ENCODE results near the gene FAM118B. TPM values are rescaled to one million over a fixed set of nuclear protein-coding genes. Genes with fewer than 3 reads are reported as not detected.
A peak's percentile ranks its signal among the peaks of the same experiment; 100 is the strongest.

Gene FAM118B
- total and polyA plus RNA-seq, 8 donors, result 6.9 to 50.7 (median 23.5) TPM

GRCh38 chr11:126310992-126311310 lies 99.4 kb downstream of the FAM118B start:
- H3K27me3 ChIP-seq, result no peaks in the 10 kb centered on the region
- H3K36me3 ChIP-seq, result peaks cover 0 to 42% (median 33%) of the 10 kb centered on the region in 4 donors
- no peak overlapping the region for H3K4me3 ChIP-seq
- no peak for DNase-seq
- H3K4me1 ChIP-seq, result peaks cover 9 to 39% (median 12%) of the 10 kb centered on the region in 4 donors
- no peaks in the 10 kb centered on the region for H3K9me3 ChIP-seq
- TF ChIP-seq POLR2AphosphoS5 (IDR thresholded peaks at IDR 0.05) (no peak), EP300 (IDR thresholded peaks at IDR 0.05) (no peak), POLR2A (IDR thresholded peaks at IDR 0.05) (no peak)
- TF ChIP-seq, protein P1, sequence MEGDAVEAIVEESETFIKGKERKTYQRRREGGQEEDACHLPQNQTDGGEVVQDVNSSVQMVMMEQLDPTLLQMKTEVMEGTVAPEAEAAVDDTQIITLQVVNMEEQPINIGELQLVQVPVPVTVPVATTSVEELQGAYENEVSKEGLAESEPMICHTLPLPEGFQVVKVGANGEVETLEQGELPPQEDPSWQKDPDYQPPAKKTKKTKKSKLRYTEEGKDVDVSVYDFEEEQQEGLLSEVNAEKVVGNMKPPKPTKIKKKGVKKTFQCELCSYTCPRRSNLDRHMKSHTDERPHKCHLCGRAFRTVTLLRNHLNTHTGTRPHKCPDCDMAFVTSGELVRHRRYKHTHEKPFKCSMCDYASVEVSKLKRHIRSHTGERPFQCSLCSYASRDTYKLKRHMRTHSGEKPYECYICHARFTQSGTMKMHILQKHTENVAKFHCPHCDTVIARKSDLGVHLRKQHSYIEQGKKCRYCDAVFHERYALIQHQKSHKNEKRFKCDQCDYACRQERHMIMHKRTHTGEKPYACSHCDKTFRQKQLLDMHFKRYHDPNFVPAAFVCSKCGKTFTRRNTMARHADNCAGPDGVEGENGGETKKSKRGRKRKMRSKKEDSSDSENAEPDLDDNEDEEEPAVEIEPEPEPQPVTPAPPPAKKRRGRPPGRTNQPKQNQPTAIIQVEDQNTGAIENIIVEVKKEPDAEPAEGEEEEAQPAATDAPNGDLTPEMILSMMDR (IDR thresholded peaks at IDR 0.05), result no peak
- intact Hi-C loops (cut with DNase I; ENCODE audit: low total_unique reads), result loop anchor here (5.0 to 10.0 kb wide), 2 partner anchors 104 to 166 kb away; no protein-coding TSS in a partner anchor
- 64 to 74% (median 66%) methylated on average over 5 to 6 of the region's 6 CpGs for WGBS, 5 donors
- H3K27ac ChIP-seq, result peak overlapping the region in 2 of 5 donors; percentile 17 to 61

GRCh38 chr11:126311401-126312291 lies 100.1 kb downstream of the FAM118B start:
- Histone ChIP-seq H3K27me3 (no peaks in the 10 kb centered on the region), H3K27ac (peak overlapping the region in 2 of 5 donors; percentile 30 to 61), H3K4me3 (no peak overlapping the region), H3K36me3 (peaks cover 0 to 42% (median 32%) of the 10 kb centered on the region in 4 donors), H3K4me1 (peaks cover 9 to 39% (median 11%) of the 10 kb centered on the region in 4 donors), H3K9me3 (no peaks in the 10 kb centered on the region)
- TF ChIP-seq EP300 (IDR thresholded peaks at IDR 0.05) (no peak), POLR2AphosphoS5 (IDR thresholded peaks at IDR 0.05) (no peak), POLR2A (IDR thresholded peaks at IDR 0.05) (no peak)
- TF ChIP-seq, protein P1 (IDR thresholded peaks at IDR 0.05), result no peak
- WGBS, 5 donors, result 87 to 94% (median 93%) methylated on average over 14 of the region's 14 CpGs
- intact Hi-C loops (cut with DNase I; ENCODE audit: low total_unique reads), result loop anchor here (5.0 to 10.0 kb wide), 2 partner anchors 103 to 166 kb away; no protein-coding TSS in a partner anchor
- no peak for DNase-seq

Small RNA genes lying within 50 kb of the gene (small RNA-seq; reads per million reads assigned to genes)
- gene AP001893.2 (0 reads per million in 4 donors), gene RN7SL351P (0 reads per million in 4 donors), gene RNU4-86P (0 reads per million in 4 donors)

Other genes starting within 250 kb of the FAM118B start
- 10 to 100 TPM; 16.1 to 80.8 (median 26.8) TPM for gene CDON, start 148.9 kb upstream of the FAM118B start, total RNA-seq
- gene CDON, start 148.9 kb upstream of the FAM118B start, polyA plus RNA-seq, result 1 to 10 TPM in 1 of 3 donors, under 1 TPM in 2; 0.31 to 1.0 (median 0.44) TPM
- 10 to 100 TPM; 22.8 to 63.4 (median 31.6) TPM for gene RPUSD4, start 132 bp upstream of the FAM118B start, total RNA-seq
- gene RPUSD4, start 132 bp upstream of the FAM118B start, polyA plus RNA-seq, result 10 to 100 TPM; 16.8 to 27.2 (median 17.8) TPM
- 100 to 1,000 TPM in 2 of 5 donors, 10 to 100 TPM in 3; 13.9 to 255 (median 63.7) TPM for gene SRPRA, start 57.1 kb downstream of the FAM118B start, total RNA-seq
- 10 to 100 TPM; 26.4 to 49.3 (median 37.4) TPM for gene SRPRA, start 57.1 kb downstream of the FAM118B start, polyA plus RNA-seq
- 10 to 100 TPM in 4 of 5 donors, 1 to 10 TPM in 1; 5.4 to 26.3 (median 14.8) TPM for gene FOXRED1, start 57.4 kb downstream of the FAM118B start, total RNA-seq
- gene FOXRED1, start 57.4 kb downstream of the FAM118B start, polyA plus RNA-seq, result 10 to 100 TPM; 17.3 to 22.7 (median 18.9) TPM
- 10 to 100 TPM in 3 of 5 donors, 1 to 10 TPM in 2; 5.1 to 86.2 (median 15.6) TPM for gene TIRAP, start 71.3 kb downstream of the FAM118B start, total RNA-seq
- gene TIRAP, start 71.3 kb downstream of the FAM118B start, polyA plus RNA-seq, result 1 to 10 TPM; 3.7 to 6.6 (median 5.2) TPM
- gene DCPS, start 92.3 kb downstream of the FAM118B start, total RNA-seq, result 10 to 100 TPM in 2 of 5 donors, 1 to 10 TPM in 3; 1.8 to 60.3 (median 5.9) TPM
- 10 to 100 TPM; 10.5 to 21.2 (median 14.7) TPM for gene DCPS, start 92.3 kb downstream of the FAM118B start, polyA plus RNA-seq
- gene ST3GAL4, start 143.9 kb downstream of the FAM118B start, total RNA-seq, result 10 to 100 TPM in 3 of 5 donors, 1 to 10 TPM in 1, not detected in 1; 9.9 to 31.0 (median 18.4) TPM
- gene ST3GAL4, start 143.9 kb downstream of the FAM118B start, polyA plus RNA-seq, result 10 to 100 TPM; 12.5 to 26.0 (median 15.7) TPM

All from stomach (tissue), 9 donors.